Endothelial cell of umbilical vein (primary cell): ENCODE results near the gene CARD14. TPM values are rescaled to one million over a fixed set of nuclear protein-coding genes. Genes with fewer than 3 reads are reported as not detected.

Experiments
- BruUV-seq: library from RNA; stranded (reverse); fragments of 400-500 nt; replicated peaks from 2 replicates; lab custom pipeline; 2021; lab: Mats Ljungman, UMichigan
- CTCF ChIA-PET: fragments of 300-600, 350-600 bp; sonication (Branson Sonifier 250); formaldehyde crosslinking; loops from one replicate; lab custom pipeline; 2021; ENCODE audit warnings: antibody characterized with exemption, inconsistent platforms; lab: Charles Lee
- POLR2A ChIA-PET: fragments of 300-600, 350-600 bp; sonication (Branson Sonifier 250); formaldehyde crosslinking; loops from one replicate; lab custom pipeline; 2021; ENCODE audit warnings: antibody characterized with exemption, inconsistent platforms; lab: Charles Lee
- DNase-seq: peaks from one replicate; pipeline ENCODE4 v3.0.0-alpha.2; 2011; ENCODE audit warnings: low read depth, low spot score
- FAIRE-seq: peaks from 2 replicates; lab custom pipeline; 2011; peaks lifted over from hg19 to GRCh38; lab: Jason Lieb, UNC
- H2AFZ ChIP-seq: 2 replicates; pipeline ENCODE4 v1.6.0; 2012; ENCODE audit warnings: low read depth, low read length, control low read depth, inconsistent platforms
- H3K27ac ChIP-seq: 2 replicates; pipeline ENCODE4 v1.5.1; 2011; ENCODE audit warnings: low read depth, mild to moderate bottlenecking, control low read depth, low read length, moderate library complexity; ENCODE audit not compliant: insufficient read depth
- H3K27me3 ChIP-seq, 2 experiments: 2 replicates each; pipeline versions ENCODE4 v1.6.0 to v1.6.1; 2011; ENCODE audit warnings: low read length in 2 of 2, mixed read lengths in 1 of 2; ENCODE audit not compliant: control insufficient read depth in 2 of 2, insufficient read depth in 2 of 2
- H3K36me3 ChIP-seq, 2 experiments: 2 replicates in 1 of 2; 3 replicates in 1 of 2; pipeline ENCODE4 v1.5.1; 2011; ENCODE audit warnings: low read length in 2 of 2, mild to moderate bottlenecking in 1 of 2, moderate library complexity in 1 of 2; ENCODE audit not compliant: control insufficient read depth in 2 of 2, insufficient read depth in 2 of 2; ENCODE audit errors: extremely low read depth in 1 of 2
- H3K4me1 ChIP-seq: 3 replicates; pipeline ENCODE4 v1.5.1; 2011; ENCODE audit warnings: mild to moderate bottlenecking, low read length; ENCODE audit not compliant: control insufficient read depth, insufficient read depth; ENCODE audit errors: extremely low read depth
- H3K4me2 ChIP-seq: 2 replicates; pipeline ENCODE4 v1.6.1; 2011; ENCODE audit warnings: low read length, control low read depth, mixed read lengths; ENCODE audit not compliant: insufficient read depth
- H3K4me3 ChIP-seq, 3 experiments: fragments of 200-600 bp in 1 of 3; sonication (generic), shearing (Covaris generic) in 1 of 3; replicated peaks in 1 of 3; 2 replicates each; pipeline ENCODE4 v1.5.1; 2011 to 2016; ENCODE audit warnings: control low read depth in 3 of 3, low read length in 3 of 3, mild to moderate bottlenecking in 2 of 3, inconsistent platforms in 1 of 3, low read depth in 1 of 3, moderate library complexity in 1 of 3; ENCODE audit not compliant: insufficient read depth in 1 of 3
- H3K79me2 ChIP-seq: 2 replicates; pipeline ENCODE4 v1.6.0; 2012; ENCODE audit warnings: low read length, inconsistent platforms; ENCODE audit not compliant: control insufficient read depth, insufficient read depth
- H3K9ac ChIP-seq: replicated peaks from 2 replicates; pipeline ENCODE3; 2011; ENCODE audit warnings: low read length, control low read depth; ENCODE audit not compliant: insufficient read depth; ENCODE audit errors: extremely low read depth
- H3K9me1 ChIP-seq: replicated peaks from 3 replicates; pipeline ENCODE4 v1.6.0; 2011; ENCODE audit warnings: mild to moderate bottlenecking, low read length; ENCODE audit not compliant: control insufficient read depth, insufficient read depth; ENCODE audit errors: extremely low read depth
- H3K9me3 ChIP-seq: replicated peaks from 2 replicates; pipeline ENCODE4 v1.5.1; 2012; ENCODE audit warnings: low read length, inconsistent platforms; ENCODE audit not compliant: control insufficient read depth, insufficient read depth
- H4K20me1 ChIP-seq: replicated peaks from 2 replicates; pipeline ENCODE3; 2011; ENCODE audit warnings: mild to moderate bottlenecking, low read length; ENCODE audit not compliant: control insufficient read depth, insufficient read depth; ENCODE audit errors: extremely low read depth
- CTCF ChIP-seq, 2 donors: IDR thresholded peaks; 1 replicate in 1 of 2; 2 replicates in 1 of 2; pipeline ENCODE4 v1.5.1; 2011; ENCODE audit warnings: low read length in 2 of 2, mild to moderate bottlenecking in 2 of 2, moderate library complexity in 2 of 2, control low read depth in 1 of 2, inconsistent platforms in 1 of 2, low read depth in 1 of 2; ENCODE audit not compliant: insufficient read depth in 1 of 2; ENCODE audit errors: extremely low read depth in 1 of 2
- EZH2 ChIP-seq: IDR thresholded peaks from 2 replicates; pipeline ENCODE4 v1.6.1; 2012; ENCODE audit warnings: borderline replicate concordance, low read depth, mild to moderate bottlenecking, moderate library complexity, low read length, inconsistent platforms; ENCODE audit not compliant: severe bottlenecking
- FOS ChIP-seq: IDR thresholded peaks from 2 replicates; pipeline ENCODE4 v1.6.1; 2011; ENCODE audit warnings: mild to moderate bottlenecking, low read length, moderate library complexity, borderline replicate concordance; ENCODE audit not compliant: insufficient read depth
- GATA2 ChIP-seq: IDR thresholded peaks from 2 replicates; pipeline ENCODE4 v1.7.0; 2011; ENCODE audit warnings: low read depth, mild to moderate bottlenecking, moderate library complexity, mixed read lengths, low read length; ENCODE audit not compliant: insufficient read length, insufficient read depth
- JUN ChIP-seq: IDR thresholded peaks from 2 replicates; pipeline ENCODE4 v1.6.1; 2011; ENCODE audit warnings: borderline replicate concordance, low read depth; ENCODE audit not compliant: insufficient read length, insufficient read depth
- MAX ChIP-seq: IDR thresholded peaks from 2 replicates; pipeline ENCODE4 v1.6.1; 2011; ENCODE audit not compliant: insufficient read depth, insufficient read length
- MYC ChIP-seq: IDR thresholded peaks from one replicate; pipeline ENCODE4 v1.6.1; 2011; ENCODE audit warnings: mild to moderate bottlenecking, low read depth, low read length
- POLR2A ChIP-seq: IDR thresholded peaks from 2 replicates; pipeline ENCODE4 v1.6.1; 2012; ENCODE audit warnings: low read depth, mild to moderate bottlenecking, control low read depth, low read length
- dilution Hi-C: fragments of 300-500 bp; cut with MboI; formaldehyde crosslinking; loops from one replicate; pipeline ENCODE4 v1.15.0; 2019; ENCODE audit warnings: low sequenced_read_pairs; ENCODE audit not compliant: extremely low pct_ligation_motif_present
- intact Hi-C: fragments of 100-400 bp; cut with micrococcal nuclease; formaldehyde crosslinking; loops from one replicate; pipeline ENCODE4 v1.10.0; 2022
- polyA plus RNA-seq, 4 experiments: library from polyadenylated mRNA; depleted of rRNA in 3 of 4; stranded (reverse) in 3 of 4; unstranded in 1 of 4; fragments of >200 nt; gene quantifications; 2 replicates each; pipeline versions ENCODE4 v1.2.1 to v1.2.3, GENCODE V29; 2011 to 2012; ENCODE audit warnings: missing spikeins in 1 of 4
- total RNA-seq: library from RNA; stranded (reverse); gene quantifications from 2 replicates; pipeline ENCODE4 v1.2.3, GENCODE V29; 2021

CARD14 gene
- total and polyA plus RNA-seq, 2 donors (not counting 3 experiments of a cell fraction or from before 2014, with no cell fraction given), result not detected

GRCh38 chr17:80122926-80123505 is 46.8 kb upstream of the CARD14 start:
- no peaks in the 10 kb centered on the region for H3K4me1 ChIP-seq
- H3K4me2 ChIP-seq, result no peak overlapping the region
- H3K9me3 ChIP-seq, result no peaks in the 10 kb centered on the region
- no peak overlapping the region for H3K27ac ChIP-seq
- intact Hi-C loops, result loop anchor here (5.0 kb wide), 1 partner anchor 116 kb away; no protein-coding TSS in a partner anchor
- no peaks in the 10 kb centered on the region for H3K36me3 ChIP-seq
- H3K9ac ChIP-seq, result no peak overlapping the region
- TF ChIP-seq POLR2A (no peak), JUN (no peak), MAX (no peak)
- BruUV-seq, result no TSS peak
- H2AFZ ChIP-seq, result no peak overlapping the region
- FAIRE-seq (no peak), DNase-seq (no peak)
- ChIA-PET CTCF (interaction anchor here (1.6 to 2.3 kb wide), 5 partner anchors 21 to 115 kb away, joined by 5 to 70 read pairs (median 21); partner anchors contain the start of gene GAA), POLR2A (no interaction called here)
- H4K20me1 ChIP-seq, result no peaks in the 10 kb centered on the region
- H3K79me2 ChIP-seq, result no peaks in the 10 kb centered on the region
- H3K4me3 ChIP-seq, result no peak overlapping the region
- H3K9me1 ChIP-seq, result no peaks in the 10 kb centered on the region
- dilution Hi-C loops, result no loop called here
- H3K27me3 ChIP-seq, result peaks cover 13 to 15% of the 10 kb centered on the region in 2 experiments

GRCh38 chr17:80123791-80124190 is 46.0 kb upstream of the CARD14 start:
- Histone ChIP-seq H3K4me2 (no peak overlapping the region), H3K9me3 (no peaks in the 10 kb centered on the region), H2AFZ (no peak overlapping the region), H3K9me1 (no peaks in the 10 kb centered on the region), H3K79me2 (no peaks in the 10 kb centered on the region), H3K36me3 (no peaks in the 10 kb centered on the region), H3K4me1 (no peaks in the 10 kb centered on the region), H3K9ac (no peak overlapping the region), H3K27ac (no peak overlapping the region), H3K4me3 (no peak overlapping the region), H4K20me1 (no peaks in the 10 kb centered on the region), H3K27me3 (peaks cover 15 to 18% of the 10 kb centered on the region in 2 experiments)
- dilution Hi-C loops, result no loop called here
- ChIA-PET POLR2A (no interaction called here), CTCF (interaction anchor here (1.0 to 2.3 kb wide), 18 partner anchors 9 to 335 kb away, joined by 3 to 70 read pairs (median 4); partner anchors contain the start of genes EIF4A3 and GAA)
- BruUV-seq, result no TSS peak
- intact Hi-C loops, result loop anchor here (1.0 to 5.0 kb wide), 2 partner anchors 41 to 116 kb away; no protein-coding TSS in a partner anchor
- DNase-seq (no peak), FAIRE-seq (no peak)
- no peak for TF ChIP-seq MAX
- no peak for TF ChIP-seq GATA2
- TF ChIP-seq CTCF (IDR thresholded peaks at IDR 0.05; ENCODE audit: extremely low read depth in 1 of 2, insufficient read depth in 1 of 2, low read depth in 1 of 2, low read length in 2 of 2), result no peak
- TF ChIP-seq FOS, result no peak
- TF ChIP-seq MYC, result no peak
- TF ChIP-seq EZH2, result no peak
- no peak for TF ChIP-seq JUN
